NB4 (cell line): ENCODE results near the gene ATG2B.

Experiments used
- DNase-seq: peaks from one replicate; pipeline ENCODE4 v3.0.0; 2010; ENCODE audit warnings: low read depth
- H3K4me3 ChIP-seq: one replicate; pipeline ENCODE4 v1.5.1; 2011; ENCODE audit warnings: mild to moderate bottlenecking, low read depth, low read length, moderate library complexity
- CTCF ChIP-seq: IDR thresholded peaks from one replicate; pipeline ENCODE4 v1.5.1; 2012; ENCODE audit warnings: low read depth, low read length
- MYC ChIP-seq: IDR thresholded peaks from 2 replicates; pipeline ENCODE4 v1.6.1; 2011; ENCODE audit warnings: low read depth, low read length
- POLR2A ChIP-seq: IDR thresholded peaks from 2 replicates; pipeline ENCODE4 v1.6.1; 2011; ENCODE audit warnings: mild to moderate bottlenecking; ENCODE audit not compliant: insufficient read length; ENCODE audit errors: extremely low read depth
- TF ChIP-seq, protein P1 (sequence below): IDR thresholded peaks from 2 replicates; pipeline ENCODE4 v1.6.1; 2011; ENCODE audit warnings: low read depth, low read length

ATG2B gene

DNA sequence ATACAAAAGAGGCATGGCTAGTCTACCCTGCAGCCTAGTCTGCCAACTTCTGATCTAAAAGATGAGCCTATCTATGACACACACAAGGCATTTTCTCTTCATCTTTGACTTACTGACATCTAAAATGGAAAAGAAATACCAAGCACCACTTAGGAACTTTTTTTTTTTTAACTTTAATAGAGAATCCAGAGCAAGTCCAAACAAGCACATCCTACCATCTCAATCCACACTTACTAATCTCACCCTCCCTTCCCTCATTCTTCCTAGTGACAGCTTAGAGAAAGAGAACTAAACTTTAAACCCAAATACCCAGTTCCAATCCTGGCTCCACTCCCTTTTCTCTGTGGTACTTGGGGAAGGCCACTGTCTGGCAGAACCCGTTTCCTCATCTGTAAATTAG, 75.3 kb downstream of the ATG2B start:
- TF ChIP-seq POLR2A = no peak
- no peak for TF ChIP-seq MYC
- TF ChIP-seq CTCF = no peak
- TF ChIP-seq, protein P1, sequence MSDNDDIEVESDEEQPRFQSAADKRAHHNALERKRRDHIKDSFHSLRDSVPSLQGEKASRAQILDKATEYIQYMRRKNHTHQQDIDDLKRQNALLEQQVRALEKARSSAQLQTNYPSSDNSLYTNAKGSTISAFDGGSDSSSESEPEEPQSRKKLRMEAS = no peak

DNA sequence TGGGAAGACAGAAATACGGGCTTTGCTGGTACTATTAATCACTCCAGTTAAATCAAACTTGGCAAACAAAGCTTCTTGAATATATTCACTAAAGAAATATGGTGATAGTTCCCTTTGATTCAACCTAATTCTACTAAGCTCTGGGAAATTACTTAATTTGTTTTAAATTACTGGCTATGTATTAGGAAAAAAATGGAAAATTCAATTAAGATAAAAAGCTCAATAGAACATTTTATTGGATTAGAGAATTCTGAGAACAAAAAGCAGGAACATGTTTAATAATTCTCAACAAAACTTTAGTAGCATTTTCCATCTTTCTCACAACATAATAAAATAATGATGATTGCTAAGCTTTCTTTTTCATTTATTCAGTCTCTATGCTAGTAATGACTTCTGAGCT, 76.9 kb downstream of the ATG2B start:
- no peak overlapping the region for H3K4me3 ChIP-seq
- DNase-seq = no peak
- TF ChIP-seq POLR2A (no peak), MYC (no peak), CTCF (no peak)
- TF ChIP-seq, protein P1 = no peak

More for the DNA sequence above, 75.3 kb downstream of the ATG2B start:
- H3K4me3 ChIP-seq = no peak overlapping the region
- no peak for DNase-seq

DNA sequence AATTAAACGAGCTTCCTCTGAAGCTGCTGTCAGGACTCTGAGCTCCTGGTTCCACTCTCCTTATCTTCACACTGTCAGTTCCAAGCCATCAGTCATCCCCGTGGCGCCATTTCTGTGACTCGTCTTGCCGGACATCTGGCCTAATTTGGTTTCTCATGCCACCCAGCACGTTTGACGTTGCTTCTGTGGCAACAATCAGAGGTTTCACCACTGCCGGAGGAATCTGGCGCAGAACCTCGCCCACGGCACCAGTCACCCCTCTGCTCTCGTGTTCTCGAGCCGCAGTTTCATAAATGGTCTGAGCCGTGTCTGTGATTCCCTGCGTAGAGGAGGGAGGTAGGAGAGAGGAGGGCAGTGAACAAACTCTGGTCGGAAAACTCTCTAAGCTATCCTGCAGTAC, 77.5 kb downstream of the ATG2B start:
- no peak overlapping the region for H3K4me3 ChIP-seq

DNA sequence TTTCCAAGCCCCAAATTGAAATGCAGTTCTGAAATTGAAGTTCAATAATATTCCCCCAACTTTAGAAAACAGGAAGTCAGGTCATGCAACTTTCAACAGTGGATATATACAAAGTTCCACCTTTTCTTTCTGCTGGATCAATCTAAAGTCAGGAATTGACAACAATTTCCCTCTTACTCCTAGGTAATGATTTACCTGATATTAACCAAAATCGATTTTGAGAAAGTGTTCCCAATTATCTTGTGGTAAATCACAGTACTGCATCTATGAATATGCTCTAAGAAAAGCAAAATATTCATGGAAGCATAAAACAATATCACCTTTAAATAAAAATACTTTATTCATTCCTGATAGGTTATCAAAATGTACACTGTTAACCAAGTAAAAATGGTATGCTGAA, 78.7 kb downstream of the ATG2B start:
- no peak overlapping the region for H3K4me3 ChIP-seq
- no peak for DNase-seq
- TF ChIP-seq, protein P1 = no peak
- TF ChIP-seq CTCF (no peak), POLR2A (no peak), MYC (no peak)

More for the DNA sequence above, 77.5 kb downstream of the ATG2B start:
- DNase-seq = no peak
- no peak for TF ChIP-seq CTCF
- no peak for TF ChIP-seq MYC
- TF ChIP-seq POLR2A = no peak
- TF ChIP-seq, protein P1 = no peak

DNA sequence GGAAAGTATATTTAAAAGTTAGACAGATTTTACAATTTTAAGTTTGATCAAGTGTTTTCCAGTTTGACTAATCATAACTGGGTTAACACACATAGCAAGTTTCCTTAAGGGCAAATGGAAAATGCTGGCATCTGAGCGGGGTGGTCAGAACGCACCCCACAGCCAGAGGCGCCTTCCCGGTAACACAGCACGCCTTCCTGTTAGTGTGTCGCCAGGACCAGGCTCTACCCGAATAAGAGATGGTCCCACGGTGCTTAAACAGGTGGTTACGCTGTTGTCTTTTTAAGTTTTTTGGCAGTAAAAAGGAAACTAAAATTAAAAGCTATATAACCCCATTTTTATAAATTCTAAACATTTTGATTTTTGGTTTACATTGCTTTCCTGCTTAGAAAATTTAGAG, 79.1 kb downstream of the ATG2B start:
- TF ChIP-seq, protein P1 = no peak
- TF ChIP-seq POLR2A = no peak
- no peak for TF ChIP-seq CTCF
- TF ChIP-seq MYC = no peak
- H3K4me3 ChIP-seq = no peak overlapping the region
- DNase-seq = no peak

GRCh38 chr14:96281486-96281885, 81.7 kb downstream of the ATG2B start:
- DNase-seq = no peak
- H3K4me3 ChIP-seq = no peak overlapping the region
- no peak for TF ChIP-seq POLR2A
- TF ChIP-seq, protein P1 = no peak
